Ramos (cell line): ENCODE data around the gene VEZT.

Source experiments
- in situ Hi-C: fragments of 300-500 bp; cut with MboI; formaldehyde crosslinking; loops from one replicate; pipeline ENCODE4 v1.14.3; 2022; ENCODE audit warnings: low sequenced_read_pairs; ENCODE audit not compliant: unreplicated experiment

Gene VEZT

GRCh38 chr12:95197636-95198035 is 20.0 kb upstream of the VEZT start:
- in situ Hi-C loops = no loop called here

GRCh38 chr12:95198914-95199313 is 18.7 kb upstream of the VEZT start:
- in situ Hi-C loops = no loop called here

- in situ Hi-C loops = no loop called here
These were observed 17.3 kb upstream of the VEZT start for GRCh38 chr12:95200128-95200894.

- in situ Hi-C loops = no loop called here
These were observed 16.4 kb upstream of the VEZT start for GRCh38 chr12:95201056-95201670.

- in situ Hi-C loops = no loop called here
These were observed 14.7 kb upstream of the VEZT start for GRCh38 chr12:95202691-95203486.

- in situ Hi-C loops = no loop called here
These were observed 14.0 kb upstream of the VEZT start for GRCh38 chr12:95203487-95204030.

GRCh38 chr12:95204141-95204866 is 13.3 kb upstream of the VEZT start:
- in situ Hi-C loops = no loop called here

- in situ Hi-C loops = no loop called here
These were observed 12.5 kb upstream of the VEZT start for GRCh38 chr12:95205016-95205624.

GRCh38 chr12:95205685-95206084 is 11.9 kb upstream of the VEZT start:
- in situ Hi-C loops = no loop called here

- in situ Hi-C loops = no loop called here
These were observed 10.7 kb upstream of the VEZT start for GRCh38 chr12:95206916-95207315.

GRCh38 chr12:95207407-95207806 is 10.2 kb upstream of the VEZT start:
- in situ Hi-C loops = no loop called here

GRCh38 chr12:95208678-95209077 is 8.9 kb upstream of the VEZT start:
- in situ Hi-C loops = no loop called here

- in situ Hi-C loops = no loop called here
These were observed 5.0 kb upstream of the VEZT start for GRCh38 chr12:95212586-95212985.

- in situ Hi-C loops = no loop called here
These were observed 4.5 kb upstream of the VEZT start for GRCh38 chr12:95213119-95213518.

- in situ Hi-C loops = no loop called here
These were observed 3.7 kb upstream of the VEZT start for GRCh38 chr12:95213928-95214327.

- in situ Hi-C loops = no loop called here
These were observed 3.1 kb upstream of the VEZT start for GRCh38 chr12:95214466-95214865.

GRCh38 chr12:95215949-95216348 is 1.7 kb upstream of the VEZT start:
- in situ Hi-C loops = no loop called here

GRCh38 chr12:95216711-95217376 is 763 bp upstream of the VEZT start:
- in situ Hi-C loops = no loop called here
